Islet of Langerhans (tissue), 1 donor: Measurements from ENCODE around the gene NRXN3.
A peak's percentile ranks its signal among the peaks of the same experiment; 100 is the strongest.

Experiments used
- FAIRE-seq: peaks from one replicate; lab custom pipeline; 2011; peaks lifted over from hg19 to GRCh38; lab: Jason Lieb, UNC

Gene NRXN3

GRCh38 chr14:78950649-78951048 lies 780.5 kb downstream of the NRXN3 start:
- no peak for FAIRE-seq

- FAIRE-seq = no peak
Measured at GRCh38 chr14:78951602-78952001, 781.4 kb downstream of the NRXN3 start.

GRCh38 chr14:78959674-78960264 lies 789.6 kb downstream of the NRXN3 start:
- peak; percentile 58 for FAIRE-seq

- FAIRE-seq = no peak
Measured at GRCh38 chr14:78967111-78967809, 797.1 kb downstream of the NRXN3 start.

GRCh38 chr14:78968265-78968664 lies 798.1 kb downstream of the NRXN3 start:
- FAIRE-seq = no peak

- FAIRE-seq = no peak
Measured at GRCh38 chr14:78970677-78971076, 800.5 kb downstream of the NRXN3 start.

GRCh38 chr14:78972440-78972839 lies 802.3 kb downstream of the NRXN3 start:
- no peak for FAIRE-seq

GRCh38 chr14:78974691-78975090 lies 804.5 kb downstream of the NRXN3 start:
- FAIRE-seq = no peak

GRCh38 chr14:78975734-78976133 lies 805.6 kb downstream of the NRXN3 start:
- no peak for FAIRE-seq

- no peak for FAIRE-seq
Measured at GRCh38 chr14:78978896-78979295, 808.7 kb downstream of the NRXN3 start.

GRCh38 chr14:78982551-78982950 lies 812.4 kb downstream of the NRXN3 start:
- FAIRE-seq = no peak

GRCh38 chr14:78983126-78983525 lies 813.0 kb downstream of the NRXN3 start:
- FAIRE-seq = no peak

- FAIRE-seq = no peak
Measured at GRCh38 chr14:78985668-78986381, 815.7 kb downstream of the NRXN3 start.

GRCh38 chr14:78986989-78987388 lies 816.8 kb downstream of the NRXN3 start:
- no peak for FAIRE-seq

- FAIRE-seq = no peak
Measured at GRCh38 chr14:78989221-78989620, 819.0 kb downstream of the NRXN3 start.

- no peak for FAIRE-seq
Measured at GRCh38 chr14:78992867-78993266, 822.7 kb downstream of the NRXN3 start.

GRCh38 chr14:78997811-78998210 lies 827.6 kb downstream of the NRXN3 start:
- no peak for FAIRE-seq

GRCh38 chr14:79009286-79009685 lies 839.1 kb downstream of the NRXN3 start:
- FAIRE-seq = no peak

- FAIRE-seq = peak; percentile 53
Measured at GRCh38 chr14:79011091-79011919, 841.1 kb downstream of the NRXN3 start.

- no peak for FAIRE-seq
Measured at GRCh38 chr14:79011920-79012204, 841.7 kb downstream of the NRXN3 start.

- no peak for FAIRE-seq
Measured at GRCh38 chr14:79016828-79017505, 846.8 kb downstream of the NRXN3 start.

- FAIRE-seq = no peak
Measured at GRCh38 chr14:79017561-79017960, 847.4 kb downstream of the NRXN3 start.
